NCI-H1417 treated with DMSO at 0.1 percent for 48 hours (cell line): Measurements from ENCODE around the gene TRPC5OS.

Source experiments
- DNase-seq: peaks from one replicate; lab custom pipeline; 2025; lab: John Stamatoyannopoulos, UW

TRPC5OS gene

GRCh38 chrX:111896148-111896547 lies 20.2 kb downstream of the TRPC5OS start:
- DNase-seq = no peak

DNA sequence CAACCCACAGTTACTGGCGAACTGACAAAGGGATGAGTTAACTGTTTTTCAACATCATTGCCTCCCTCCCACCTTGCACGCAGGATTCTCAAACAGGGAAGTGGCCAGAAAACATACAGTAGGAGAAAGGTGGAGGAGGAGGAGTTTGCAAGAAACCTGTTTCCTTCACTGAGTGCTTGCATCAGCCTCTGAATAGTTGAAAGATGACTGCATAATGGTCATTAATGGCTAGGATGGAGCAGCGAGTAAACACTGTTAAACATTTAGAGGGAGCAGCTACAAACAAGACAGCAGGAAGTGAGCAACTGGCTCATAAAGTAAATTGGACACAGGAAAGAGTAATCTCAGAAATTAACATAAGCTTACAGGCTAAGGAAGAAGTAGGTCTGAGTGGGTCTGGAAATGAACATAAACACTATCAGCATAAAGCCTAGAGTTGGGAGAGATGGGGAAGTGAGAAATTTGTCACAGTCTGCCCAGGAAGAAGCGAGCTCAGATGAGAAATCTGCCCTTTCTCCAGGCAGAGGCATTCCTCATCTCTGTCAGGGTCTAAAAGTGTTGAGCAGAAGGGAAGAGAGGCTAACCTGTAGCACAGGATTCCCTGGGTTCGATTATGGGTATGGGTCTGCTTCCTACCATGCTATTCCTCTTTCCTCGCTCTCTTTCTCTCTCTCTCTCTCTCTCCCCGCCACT lies 38.6 kb downstream of the TRPC5OS start:
- DNase-seq = no peak

DNA sequence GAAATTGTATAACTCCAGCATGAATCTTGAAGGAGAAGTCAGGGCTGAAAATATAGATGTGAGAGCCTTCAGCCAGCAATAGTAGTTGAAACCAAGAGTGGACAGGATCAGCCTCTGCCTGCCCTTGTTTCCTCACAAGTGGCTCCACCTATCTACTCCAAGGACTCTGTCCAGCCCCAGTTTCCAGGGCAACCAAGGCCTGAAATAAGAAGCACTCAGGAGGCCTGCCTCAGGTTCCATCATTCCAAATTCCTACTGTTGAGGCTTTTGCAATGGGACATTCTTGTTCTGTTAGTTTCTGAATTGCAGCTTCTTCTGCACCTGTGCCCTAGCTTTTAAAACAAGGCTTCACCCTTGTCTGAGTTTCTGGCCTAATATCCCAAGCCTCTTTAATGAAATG lies 41.6 kb downstream of the TRPC5OS start:
- DNase-seq = no peak

- no peak for DNase-seq
Observed at GRCh38 chrX:111928456-111928855, 52.5 kb downstream of the TRPC5OS start.
